ENCODE results near the gene MESP2.

- no peak for TF ChIP-seq JUND (IDR thresholded peaks at IDR 0.05; ENCODE audit: borderline replicate concordance, low read depth, low read length)
- TF ChIP-seq JUND (tag; IDR thresholded peaks at IDR 0.05; ENCODE audit: borderline replicate concordance, low read depth, low read length): no peak
- TF ChIP-seq ELF4 (CRISPR knock-in tag; IDR thresholded peaks at IDR 0.05): no peak
- TF ChIP-seq ZC3H8 (IDR thresholded peaks at IDR 0.05): no peak
- TF ChIP-seq RBM34 (IDR thresholded peaks at IDR 0.05; ENCODE audit: borderline replicate concordance, insufficient read depth, low read length): no peak
- TF ChIP-seq CBX2 (IDR thresholded peaks at IDR 0.05; ENCODE audit: insufficient read depth, low read length, poor library complexity, severe bottlenecking): no peak
- TF ChIP-seq UBTF (IDR thresholded peaks at IDR 0.05; ENCODE audit: borderline replicate concordance in 1 of 2, low read depth in 2 of 2, low read length in 2 of 2): no peak
- no peak for TF ChIP-seq TRIM24 (IDR thresholded peaks at IDR 0.05)
- TF ChIP-seq EHMT2 (IDR thresholded peaks at IDR 0.05): no peak
- TF ChIP-seq FOS (IDR thresholded peaks at IDR 0.05; ENCODE audit: extremely low read depth, insufficient read length): no peak
These were observed 4.5 kb downstream of the MESP2 start for GRCh38 chr15:89780601-89781000.
